SIG-M5 (cell line): Measurements from ENCODE around the gene BFAR.
"Not testable (repeated sequence)": the region's sequence is repeated elsewhere in the genome, so short reads cannot be mapped to it uniquely, and the experiment has no call there.

Source experiments
- DNase-seq: peaks from one replicate; lab custom pipeline; 2025; lab: John Stamatoyannopoulos, UW

BFAR gene

DNA sequence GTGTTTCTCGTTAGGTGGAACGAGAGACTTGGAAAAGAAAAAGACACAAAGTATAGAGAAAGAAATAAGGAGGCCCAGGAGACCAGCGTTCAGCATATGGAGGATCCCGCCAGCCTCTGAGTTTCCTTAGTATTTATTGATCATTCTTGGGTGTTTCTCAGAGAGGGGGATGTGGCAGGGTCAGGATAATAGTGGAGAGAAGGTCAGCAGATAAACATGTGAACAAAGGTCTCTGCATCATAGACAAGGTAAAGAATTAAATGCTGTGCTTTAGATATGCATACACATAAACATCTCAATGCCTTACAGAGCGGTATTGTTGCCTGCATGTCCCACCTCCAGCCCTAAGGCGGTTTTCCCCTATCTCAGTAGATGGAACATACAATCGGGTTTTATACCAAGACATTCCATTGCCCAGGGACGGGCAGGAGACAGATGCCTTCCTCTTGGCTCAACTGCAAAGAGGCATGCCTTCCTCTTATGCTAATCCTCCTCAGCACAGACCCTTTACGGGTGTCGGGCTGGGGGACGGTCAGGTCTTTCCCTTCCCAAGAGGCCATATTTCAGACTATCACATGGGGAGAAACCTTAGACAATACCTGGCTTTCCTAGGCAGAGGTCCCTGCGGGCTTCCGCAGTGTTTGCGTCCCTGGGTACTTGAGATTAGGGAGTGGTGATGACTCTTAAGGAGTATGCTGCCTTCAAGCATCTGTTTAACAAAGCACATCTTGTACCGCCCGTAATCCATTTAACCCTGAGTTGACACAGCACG is 3.6 kb downstream of the BFAR start:
- DNase-seq, result not testable (repeated sequence)

DNA sequence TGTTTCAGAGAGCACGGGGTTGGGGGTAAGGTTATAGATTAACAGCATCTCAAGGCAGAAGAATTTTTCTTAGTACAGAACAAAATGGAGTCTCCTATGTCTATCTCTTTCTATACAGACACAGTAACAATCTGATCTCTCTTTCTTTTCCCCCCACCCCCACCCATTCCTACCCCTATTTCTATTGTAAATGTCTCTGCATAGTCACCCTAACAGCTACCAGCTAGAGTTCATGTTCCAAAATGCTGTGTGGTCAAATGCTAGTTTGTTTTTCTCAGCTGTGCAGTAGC is 4.1 kb downstream of the BFAR start:
- not testable (repeated sequence) for DNase-seq

DNA sequence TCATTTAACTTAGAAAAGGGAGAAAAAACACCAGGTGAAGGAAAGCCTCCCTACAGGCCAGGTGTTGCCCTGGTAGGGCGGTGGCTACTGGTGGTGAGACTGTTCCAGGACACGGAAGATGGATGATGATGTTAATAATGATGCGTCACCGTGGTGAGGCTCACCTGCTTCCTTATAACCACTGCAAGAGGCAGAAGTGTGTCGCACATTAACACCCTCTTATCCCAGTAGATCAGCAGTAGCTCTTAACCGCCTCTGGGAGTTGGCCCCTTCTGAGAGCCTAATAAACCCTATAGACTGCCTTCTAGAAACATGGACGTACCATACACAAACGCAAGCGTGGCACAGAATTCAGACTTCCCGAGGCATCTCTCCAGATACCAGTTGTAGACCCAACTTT is 7.8 kb downstream of the BFAR start:
- DNase-seq, result no peak

DNA sequence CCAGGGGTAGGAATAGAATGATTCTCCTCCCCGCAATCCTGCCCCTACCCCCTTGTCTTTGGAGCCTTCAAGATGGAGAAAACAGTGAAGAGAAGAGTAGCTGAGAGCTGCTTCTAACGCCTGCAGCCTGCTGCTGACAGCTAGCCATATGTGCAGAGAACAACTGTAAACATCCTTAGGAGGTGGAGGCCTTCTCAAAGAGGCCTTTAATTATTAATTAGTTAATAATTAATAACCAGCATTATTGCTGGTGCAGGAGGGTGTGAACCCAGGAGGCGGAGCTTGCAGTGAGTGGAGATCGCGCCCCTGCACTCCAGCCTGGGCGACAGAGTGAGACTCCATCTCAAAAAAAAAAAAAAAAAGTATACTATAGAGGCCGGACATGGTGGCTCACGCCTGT is 8.5 kb downstream of the BFAR start:
- no peak for DNase-seq

DNA sequence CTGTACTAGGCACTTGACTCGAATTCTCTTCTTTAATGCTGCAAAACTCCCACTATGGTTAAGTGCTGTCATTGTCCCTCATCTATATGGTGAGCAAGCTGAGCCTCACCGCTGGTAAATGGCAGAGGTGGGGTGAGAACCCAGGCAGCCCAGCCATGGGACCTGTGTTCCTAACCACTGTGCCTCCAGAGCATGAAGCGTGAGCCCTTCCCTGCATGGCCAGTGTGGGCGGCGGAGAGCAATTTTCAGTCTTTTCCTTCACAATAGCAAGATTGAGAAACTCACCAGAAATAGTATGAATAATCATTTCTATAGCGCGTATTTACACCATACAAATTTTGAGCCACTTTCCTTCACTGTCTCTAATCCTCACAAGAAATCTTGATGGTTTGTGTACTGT is 9.2 kb downstream of the BFAR start:
- DNase-seq, result no peak

DNA sequence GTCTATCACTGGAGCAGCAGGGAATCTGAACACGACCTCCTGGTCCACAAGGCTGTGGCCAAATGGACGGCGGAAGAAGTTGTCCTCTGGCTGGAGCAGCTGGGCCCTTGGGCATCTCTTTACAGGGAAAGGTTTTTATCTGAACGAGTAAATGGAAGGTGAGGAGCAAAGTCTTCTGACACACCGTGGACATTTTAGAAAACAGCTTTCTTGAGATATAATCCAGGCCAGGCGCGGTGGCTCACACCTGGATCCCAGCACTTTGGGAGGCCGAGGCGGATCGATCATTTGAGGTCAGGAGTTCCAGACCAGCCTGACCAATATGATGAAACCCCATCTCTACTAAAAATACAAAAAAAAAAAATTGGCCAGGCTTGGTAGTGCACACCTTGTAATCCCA is 17.1 kb downstream of the BFAR start:
- DNase-seq, result no peak

DNA sequence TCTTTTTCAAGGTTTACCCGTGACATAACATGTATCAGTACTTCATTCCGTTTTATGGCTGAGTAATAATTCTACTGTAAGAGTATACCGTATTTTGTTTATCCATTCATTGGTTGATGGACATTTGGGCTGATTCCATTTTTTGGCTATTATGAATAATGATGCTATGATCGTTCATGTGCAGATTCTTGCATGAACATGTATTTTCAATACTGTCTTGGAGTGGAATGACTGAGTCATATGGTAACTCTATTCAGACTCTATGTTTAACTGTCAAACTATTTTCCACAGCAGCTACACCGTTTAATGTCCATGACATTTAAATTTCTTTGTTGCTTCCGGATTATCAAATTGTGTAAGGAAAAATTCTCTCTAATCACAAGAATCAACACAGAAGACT is 17.9 kb downstream of the BFAR start:
- no peak for DNase-seq

DNA sequence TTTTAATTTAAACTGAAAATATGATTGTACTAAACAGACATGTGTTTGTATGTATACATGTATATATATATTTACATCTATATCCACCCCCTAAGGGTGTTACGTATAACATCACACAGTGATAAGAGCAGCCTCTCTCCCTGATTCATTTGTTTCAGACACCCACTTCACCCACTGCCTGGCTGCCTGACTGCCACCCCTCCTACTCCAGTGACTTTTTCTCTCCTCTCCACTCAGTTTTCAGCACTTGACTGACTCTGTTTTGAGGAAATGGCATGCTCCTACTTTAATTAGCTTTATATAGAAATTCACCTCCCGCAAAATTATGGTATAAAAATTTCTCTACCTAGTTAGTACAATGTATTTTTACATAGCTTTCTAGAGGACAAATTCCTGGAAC is 20.0 kb downstream of the BFAR start:
- DNase-seq, result no peak

DNA sequence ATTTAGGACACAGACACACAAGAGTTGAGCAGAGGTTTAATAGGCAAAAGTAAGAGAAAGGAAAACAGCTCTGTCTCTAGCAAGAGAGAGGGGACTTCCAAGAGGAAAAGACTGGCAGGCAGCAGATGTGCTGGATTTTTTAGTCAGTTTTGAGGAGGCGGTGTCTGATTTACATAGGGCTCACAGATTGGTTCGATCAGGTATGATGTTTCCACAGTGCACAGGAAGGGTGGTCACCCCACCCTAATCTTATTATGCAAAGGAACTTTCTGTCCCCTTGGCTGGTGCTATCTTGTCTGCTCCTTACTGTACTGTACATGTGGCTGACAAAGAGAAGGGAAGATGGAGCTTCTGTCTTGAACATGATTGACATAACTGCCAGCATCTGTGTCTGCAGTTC is 25.3 kb downstream of the BFAR start:
- no peak for DNase-seq

DNA sequence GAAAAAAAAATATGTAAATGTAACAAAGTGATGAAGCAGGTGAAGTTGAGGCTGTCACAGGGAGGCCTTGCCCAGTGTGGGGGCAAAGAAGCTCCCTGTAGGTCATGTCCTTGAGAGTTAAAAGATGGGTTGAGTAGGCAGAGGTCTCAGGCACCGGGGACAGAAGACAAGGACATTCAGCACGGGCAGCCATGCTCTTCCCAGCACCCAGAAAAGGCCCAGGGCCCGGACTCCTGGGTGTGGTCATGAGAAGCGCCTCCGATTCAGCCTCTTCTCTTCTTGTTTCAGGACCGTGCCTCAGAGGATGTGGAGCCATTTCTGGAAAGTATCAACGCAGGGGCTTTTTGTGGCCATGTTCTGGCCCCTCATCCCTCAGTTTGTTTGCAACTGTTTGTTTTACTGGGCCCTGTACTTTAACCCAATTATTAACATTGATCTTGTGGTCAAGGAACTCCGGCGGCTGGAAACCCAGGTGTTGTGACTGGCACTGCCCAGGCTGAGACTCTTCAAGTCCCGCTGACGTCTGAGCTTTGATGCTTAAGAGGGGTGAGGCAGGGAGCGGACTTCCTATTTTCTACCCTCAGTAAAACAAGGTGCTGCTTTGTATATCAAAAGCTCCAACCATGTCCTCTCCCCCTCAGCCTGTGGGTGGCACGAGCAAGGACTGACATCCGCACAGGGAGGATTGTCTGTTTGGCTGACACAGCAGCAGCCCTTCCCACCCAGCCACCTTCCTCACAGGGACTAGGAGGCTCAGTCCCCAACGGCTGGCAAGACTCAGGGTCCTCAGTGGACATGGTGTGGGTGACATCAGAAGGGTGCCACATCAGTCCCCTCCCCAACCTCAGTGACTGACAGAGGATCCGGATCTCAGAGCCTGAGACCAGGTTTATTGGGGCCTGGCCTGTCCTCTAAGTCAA is 34.9 kb downstream of the BFAR start:
- DNase-seq, result no peak

DNA sequence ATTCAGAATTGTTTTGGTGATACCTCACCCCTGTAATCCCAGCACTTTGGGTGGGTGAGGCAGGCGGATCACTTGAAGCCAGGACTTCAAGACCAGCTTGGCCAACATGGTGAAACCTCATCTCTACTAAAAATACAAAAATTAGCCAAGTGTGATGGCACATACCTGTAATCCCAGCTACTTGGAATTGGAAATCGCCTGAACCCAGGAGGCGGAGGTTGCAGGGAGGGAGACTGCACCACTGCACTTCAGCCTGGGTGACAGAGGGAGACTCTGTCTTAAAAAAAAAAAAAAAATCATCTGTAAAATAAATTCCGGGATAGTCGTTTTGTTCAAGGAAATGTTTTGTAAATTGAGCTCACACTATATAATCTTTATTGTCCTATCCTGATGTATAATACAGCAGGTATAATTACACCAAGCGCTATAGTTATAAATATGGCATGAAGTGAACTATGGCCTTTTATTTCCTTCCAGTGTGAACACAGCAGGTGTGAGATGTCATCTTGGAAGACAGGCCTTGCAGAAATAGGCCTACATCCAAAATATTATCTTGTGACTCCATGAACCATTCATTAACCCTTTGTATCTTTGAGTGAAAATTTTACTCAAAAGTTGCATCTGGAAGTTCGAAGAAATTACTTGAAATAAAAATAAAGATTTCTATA is 35.9 kb downstream of the BFAR start:
- no peak for DNase-seq

DNA sequence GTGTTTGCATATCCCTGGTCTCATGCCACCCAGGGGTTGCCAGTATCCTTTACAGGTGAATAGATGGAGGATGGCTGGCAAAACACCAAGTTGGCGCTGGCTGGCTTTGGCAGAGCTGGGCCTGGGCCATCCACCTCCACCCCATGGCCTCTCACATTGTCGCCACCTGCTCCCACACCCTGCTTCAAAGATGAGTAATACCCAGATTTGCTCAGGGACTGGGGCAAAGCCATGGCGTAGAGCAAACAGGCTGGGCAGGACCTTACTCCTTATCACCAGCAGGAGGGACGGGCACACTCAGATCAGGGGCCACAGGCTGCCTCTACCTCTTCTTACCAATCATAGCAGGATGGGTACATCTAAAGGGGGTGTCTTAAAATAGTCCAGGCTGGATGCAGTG is 37.0 kb downstream of the BFAR start:
- DNase-seq, result no peak

DNA sequence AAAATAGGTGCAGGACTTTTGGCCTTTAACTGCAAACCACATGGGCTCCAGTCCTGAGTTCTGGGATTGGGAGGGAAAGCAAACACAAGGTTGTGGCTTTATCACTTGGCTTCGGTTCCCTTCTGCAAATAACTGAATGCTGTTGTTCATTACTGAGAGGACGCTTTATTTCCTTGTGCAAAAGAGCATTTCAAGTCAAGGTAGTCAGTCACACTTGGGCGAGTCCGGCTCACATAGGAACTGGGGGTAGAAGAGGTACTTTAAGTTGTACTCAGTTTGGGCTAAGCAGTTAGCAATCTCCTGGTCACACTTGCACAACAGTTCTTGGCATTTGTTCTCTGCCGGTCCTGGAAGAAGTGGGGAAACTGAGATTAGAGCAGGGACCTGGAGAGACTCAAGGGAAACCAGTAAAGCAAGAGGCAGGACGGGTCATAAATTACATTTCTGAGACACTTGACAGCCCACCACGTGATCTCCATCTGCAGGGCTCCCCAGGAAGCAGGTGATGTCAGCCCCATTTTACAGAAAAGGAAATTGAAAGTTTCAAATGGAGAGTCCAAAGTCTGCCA is 39.7 kb downstream of the BFAR start:
- no peak for DNase-seq

DNA sequence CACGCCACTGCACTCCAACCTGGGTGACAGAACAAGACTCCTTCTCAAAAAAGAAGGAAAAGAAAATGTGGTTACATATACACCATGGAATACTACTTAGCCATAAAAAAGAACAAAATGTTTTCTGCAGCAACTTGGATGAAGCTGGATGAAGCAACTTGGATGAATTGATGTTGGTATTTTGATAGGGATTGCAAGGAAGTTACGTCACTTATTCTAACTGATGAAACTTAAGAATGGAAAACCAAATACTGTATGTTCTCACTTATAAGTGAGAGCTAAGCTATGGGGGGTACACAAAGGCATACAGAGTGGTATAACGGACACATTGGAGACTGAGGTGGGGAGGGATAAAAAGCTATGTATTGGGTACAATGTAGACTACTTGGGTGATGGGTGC is 43.9 kb downstream of the BFAR start:
- DNase-seq, result no peak

DNA sequence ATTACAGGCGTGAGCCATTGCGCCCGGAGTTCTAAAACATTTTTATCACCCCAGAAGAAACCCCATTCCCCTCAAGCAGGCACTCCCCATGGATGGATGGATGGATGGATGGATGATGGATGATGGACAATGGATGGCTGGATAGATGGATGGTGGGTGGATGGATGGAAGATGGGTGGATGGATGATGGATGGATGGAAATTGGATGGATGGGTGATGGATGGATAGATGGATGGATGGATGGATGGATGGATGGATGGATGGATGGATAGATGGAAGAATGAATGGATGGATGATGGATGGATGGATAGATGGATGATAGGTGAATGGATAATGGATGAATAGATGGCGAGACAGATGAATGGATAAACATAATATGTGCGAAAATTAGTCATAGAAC is 44.9 kb downstream of the BFAR start:
- no peak for DNase-seq

DNA sequence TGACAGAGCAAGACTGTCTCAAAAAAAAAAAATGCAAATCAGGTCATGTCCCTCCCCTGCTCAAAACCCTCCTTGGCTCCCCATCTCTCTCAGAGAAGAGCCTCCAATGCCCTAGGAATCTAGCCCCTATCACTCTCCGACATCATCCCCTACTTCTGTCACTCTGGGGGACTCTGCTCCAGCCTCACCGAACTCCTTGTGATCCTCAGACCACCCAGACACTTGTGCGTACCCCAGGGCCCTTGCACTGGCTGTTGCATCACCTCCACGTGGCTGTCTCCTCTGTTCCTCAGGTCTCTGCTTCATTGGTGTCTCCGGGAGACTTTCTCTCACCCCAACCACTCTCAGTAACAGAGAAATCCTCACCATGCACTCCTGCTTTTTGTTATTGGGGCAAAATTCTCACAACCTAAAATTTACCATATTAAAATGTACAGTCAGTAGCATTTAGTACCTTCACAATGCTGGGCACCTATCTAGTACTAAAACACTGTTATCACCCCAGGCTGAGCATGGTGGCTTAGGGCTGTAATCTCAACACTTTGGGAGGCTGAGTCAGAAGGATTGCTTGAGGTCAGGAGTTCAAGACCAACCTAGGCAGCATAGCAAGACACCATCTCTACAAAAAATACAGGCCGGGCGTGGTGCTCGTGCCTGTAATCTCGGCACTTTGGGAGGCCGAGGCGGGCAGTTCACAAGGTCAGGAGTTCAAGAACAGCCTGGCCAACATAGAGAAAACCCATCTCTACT is 46.2 kb downstream of the BFAR start:
- no peak for DNase-seq

DNA sequence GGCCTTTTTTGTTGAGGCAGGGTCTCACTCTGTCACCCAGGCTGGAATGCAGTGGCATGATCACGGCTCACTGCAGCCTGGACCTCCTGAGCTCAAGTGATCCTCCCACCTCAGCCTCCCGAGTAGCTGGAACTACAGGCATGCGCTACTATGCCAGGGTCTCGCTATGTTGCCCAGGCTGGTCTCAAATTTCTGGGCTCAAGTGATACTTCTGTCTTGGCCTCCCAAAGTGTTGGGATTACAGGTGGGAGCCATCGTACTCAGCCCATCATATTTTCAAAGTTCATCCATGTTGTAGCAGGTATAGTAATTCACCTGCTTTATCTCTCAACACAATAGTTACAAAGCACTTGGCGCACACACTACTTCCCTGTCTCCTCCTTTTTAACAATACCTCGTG is 47.6 kb downstream of the BFAR start:
- not testable (repeated sequence) for DNase-seq

DNA sequence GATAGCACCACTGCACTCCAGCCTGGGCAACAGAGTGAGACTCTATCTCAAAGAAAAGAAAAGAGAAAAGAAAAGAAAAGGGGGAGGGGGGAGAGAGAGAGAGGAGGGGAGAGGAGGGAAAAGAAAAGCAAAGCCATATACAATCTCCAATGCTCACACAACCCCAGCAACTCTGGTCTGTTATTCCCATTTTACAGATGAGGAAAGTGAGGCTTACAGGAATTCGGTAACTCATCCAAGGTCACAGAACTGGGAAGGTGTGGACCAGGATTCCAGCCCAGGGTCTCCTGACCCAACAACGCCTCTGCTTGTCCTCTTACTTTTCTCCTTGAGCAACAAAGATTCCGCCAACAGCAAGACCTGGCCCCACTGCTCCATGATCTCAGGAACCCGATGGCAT is 48.4 kb downstream of the BFAR start:
- no peak for DNase-seq

DNA sequence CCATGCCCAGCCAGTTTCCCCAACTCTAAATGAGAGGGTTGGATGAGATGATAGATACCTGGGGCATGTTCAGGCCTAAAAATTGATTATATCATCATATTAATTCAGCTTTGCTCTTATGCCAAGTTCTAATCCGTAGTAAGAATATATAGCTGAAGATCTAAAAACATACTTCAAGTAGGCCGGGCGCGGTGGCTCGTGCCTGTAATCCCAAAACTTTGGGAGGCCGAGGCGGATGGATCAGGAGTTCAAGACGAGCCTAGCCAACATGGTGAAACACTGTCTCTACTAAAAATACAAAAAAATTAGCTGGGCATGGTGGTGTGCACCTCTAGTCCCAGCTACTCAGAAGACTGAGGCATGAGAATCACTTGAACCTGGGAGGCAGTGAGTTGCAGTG is 49.4 kb downstream of the BFAR start:
- no peak for DNase-seq

DNA sequence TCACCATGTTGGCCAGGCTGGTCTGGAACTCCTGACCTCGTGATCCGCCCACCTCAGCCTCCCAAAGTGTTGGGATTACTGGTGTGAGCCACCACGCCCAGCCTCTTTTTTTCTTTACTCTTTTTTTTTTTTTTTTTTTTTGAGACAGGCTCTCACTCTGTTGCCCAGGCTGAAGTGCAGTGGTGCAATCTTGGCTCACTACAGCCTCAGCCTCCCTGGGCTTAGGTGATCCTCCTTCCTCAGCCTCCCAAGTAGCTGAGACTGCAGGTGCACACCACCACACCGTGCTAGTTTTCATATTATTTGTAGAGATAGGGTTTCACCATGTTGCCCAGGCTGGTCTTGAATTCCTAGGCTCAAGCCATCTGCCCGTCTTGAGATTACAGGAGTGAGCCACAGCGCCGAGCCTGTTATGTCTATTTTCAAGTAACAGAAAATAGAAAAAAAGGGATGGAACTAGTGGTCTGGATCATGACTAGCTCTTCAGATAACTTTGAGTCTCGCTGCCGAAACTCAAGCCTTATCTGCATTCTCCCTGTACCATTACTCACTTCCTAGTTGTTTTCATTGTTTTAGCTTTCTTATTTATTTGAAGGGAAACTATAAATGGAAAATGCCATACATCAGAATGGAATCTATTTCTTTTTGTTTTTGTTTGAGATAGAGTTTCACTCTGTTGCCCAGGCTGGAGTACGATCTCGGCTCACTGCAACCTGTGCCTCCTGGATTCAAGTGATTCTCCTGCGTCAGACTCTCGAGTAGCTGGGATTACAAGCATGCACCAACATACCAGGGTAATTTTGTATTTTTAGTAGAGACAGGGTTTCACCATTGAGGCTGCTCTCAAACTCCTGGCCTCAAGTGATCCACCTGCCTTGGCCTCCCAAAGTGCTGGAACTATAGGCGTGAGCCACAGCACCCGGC is 53.4 kb downstream of the BFAR start:
- not testable (repeated sequence) for DNase-seq

DNA sequence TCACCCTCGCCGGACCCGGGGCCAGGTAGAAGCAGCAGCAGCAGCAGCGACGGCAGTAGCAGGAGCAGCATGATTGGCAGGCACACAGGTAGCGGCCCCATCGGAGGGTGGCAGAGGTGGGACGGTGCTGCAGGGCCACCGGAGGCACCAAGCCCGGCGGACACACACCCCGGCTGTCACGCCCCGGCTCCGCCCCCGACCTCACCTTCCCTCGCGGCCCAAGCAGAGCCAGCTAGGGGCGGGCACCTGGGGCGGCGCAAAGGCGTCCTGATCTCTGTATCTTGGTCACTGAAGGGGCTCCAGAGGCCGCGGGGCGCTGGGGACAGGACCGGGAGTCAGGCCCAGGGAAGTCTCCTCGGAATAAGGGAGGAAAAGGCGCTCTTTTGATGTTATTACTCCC is 61.4 kb downstream of the BFAR start, which contains the start of gene PLA2G10:
Gene PLA2G10 (minus strand): TSS at position 180 of the 400 bp plus-strand sequence. CDS start 79 bp downstream, at position 101.
- DNase-seq, result not testable (repeated sequence)
